ENCODE results near the gene PDGFRB.

- TF ChIP-seq EZH2 (IDR thresholded peaks at IDR 0.05; ENCODE audit: low read length), result peak; percentile 85
- no peak for TF ChIP-seq CTCF (optimal IDR thresholded peaks at IDR 0.05 in 1 of 3, IDR thresholded peaks at IDR 0.05 in 1 of 3, conservative IDR thresholded peaks at IDR 0.05 in 1 of 3; ENCODE audit: extremely low read depth in 1 of 3, insufficient read depth in 2 of 3, low read length in 3 of 3)
Measured at GRCh38 chr5:150189728-150190502, 34.3 kb upstream of the PDGFRB start, which contains the start of gene SLC6A7.
